Putamen (tissue), 1 donor: ENCODE results near the gene TRIM62.
"Not testable (repeated sequence)": the region's sequence is repeated elsewhere in the genome, so short reads cannot be mapped to it uniquely, and the experiment has no call there.

Experiments
- DNase-seq: peaks from one replicate; pipeline ENCODE4 v3.0.0-alpha.2; 2016; ENCODE audit warnings: low spot score

TRIM62 gene

GRCh38 chr1:33133478-33134105 is 48.3 kb downstream of the TRIM62 start:
- DNase-seq: no peak

GRCh38 chr1:33132549-33132948 is 49.3 kb downstream of the TRIM62 start:
- no peak for DNase-seq

GRCh38 chr1:33131191-33131590 is 50.7 kb downstream of the TRIM62 start:
- DNase-seq: no peak

GRCh38 chr1:33130297-33130696 is 51.5 kb downstream of the TRIM62 start:
- no peak for DNase-seq

GRCh38 chr1:33128781-33129180 is 53.1 kb downstream of the TRIM62 start:
- no peak for DNase-seq

GRCh38 chr1:33127001-33127823 is 54.6 kb downstream of the TRIM62 start:
- DNase-seq: peak; percentile 99

- DNase-seq: no peak
Measured at GRCh38 chr1:33126411-33127000, 55.3 kb downstream of the TRIM62 start.

- not testable (repeated sequence) for DNase-seq
Measured at GRCh38 chr1:33124647-33125046, 57.2 kb downstream of the TRIM62 start.

- no peak for DNase-seq
Measured at GRCh38 chr1:33123266-33123665, 58.6 kb downstream of the TRIM62 start.

- DNase-seq: no peak
Measured at GRCh38 chr1:33122483-33123178, 59.2 kb downstream of the TRIM62 start.

- DNase-seq: no peak
Measured at GRCh38 chr1:33121728-33122127, 60.1 kb downstream of the TRIM62 start.

- DNase-seq: no peak
Measured at GRCh38 chr1:33120436-33121231, 61.2 kb downstream of the TRIM62 start.

- DNase-seq: no peak
Measured at GRCh38 chr1:33119532-33120217, 62.2 kb downstream of the TRIM62 start.

- DNase-seq: no peak
Measured at GRCh38 chr1:33119050-33119449, 62.8 kb downstream of the TRIM62 start.

GRCh38 chr1:33118274-33118673 is 63.6 kb downstream of the TRIM62 start:
- DNase-seq: no peak

- DNase-seq: no peak
Measured at GRCh38 chr1:33117440-33118085, 64.3 kb downstream of the TRIM62 start.

- no peak for DNase-seq
Measured at GRCh38 chr1:33111965-33112364, 69.9 kb downstream of the TRIM62 start.

- DNase-seq: no peak
Measured at GRCh38 chr1:33110477-33110876, 71.4 kb downstream of the TRIM62 start.

GRCh38 chr1:33100119-33100415 is 81.8 kb downstream of the TRIM62 start:
- DNase-seq: not testable (repeated sequence)

GRCh38 chr1:33099290-33100118 is 82.3 kb downstream of the TRIM62 start:
- DNase-seq: no peak
